GM10248 (cell line): ENCODE measurements around the gene NPAS2.

ENCODE experiments used
- CTCF ChIA-PET: fragments of 300-600 bp; sonication (Branson Sonifier 250); formaldehyde crosslinking; extraction: SDS; loops from one replicate; lab custom pipeline; 2021; ENCODE audit warnings: antibody characterized with exemption; lab: Yijun Ruan, JAX
- POLR2A ChIA-PET: fragments of 350-650 bp; sonication (Branson Sonifier 250); formaldehyde crosslinking; extraction: SDS; loops from one replicate; lab custom pipeline; 2020; ENCODE audit warnings: antibody characterized with exemption; lab: Yijun Ruan, JAX
- DNase-seq: peaks from one replicate; pipeline ENCODE4 v3.0.0; 2012; ENCODE audit errors: extremely low spot score
- CTCF ChIP-seq: IDR thresholded peaks from 2 replicates; pipeline ENCODE4 v1.5.1; 2012; ENCODE audit warnings: mild to moderate bottlenecking, low read depth; ENCODE audit errors: extremely low read depth, missing control alignments, control extremely low read depth

The NPAS2 gene

GRCh38 chr2:100785626-100786296 is 34.2 kb upstream of the NPAS2 start:
- ChIA-PET POLR2A (no interaction called here), CTCF (no interaction called here)
- TF ChIP-seq CTCF: no peak
- no peak for DNase-seq

- POLR2A ChIA-PET: no interaction called here
- DNase-seq: no peak
- TF ChIP-seq CTCF: no peak
- CTCF ChIA-PET: no interaction called here
These were observed 33.7 kb upstream of the NPAS2 start for GRCh38 chr2:100786297-100786658.

GRCh38 chr2:100786985-100787384 is 33.0 kb upstream of the NPAS2 start:
- DNase-seq: no peak
- no peak for TF ChIP-seq CTCF
- ChIA-PET CTCF (no interaction called here), POLR2A (no interaction called here)

- TF ChIP-seq CTCF: no peak
- POLR2A ChIA-PET: no interaction called here
- CTCF ChIA-PET: no interaction called here
- DNase-seq: no peak
These were observed 30.6 kb upstream of the NPAS2 start for GRCh38 chr2:100789361-100789760.

- no peak for DNase-seq
- no peak for TF ChIP-seq CTCF
- ChIA-PET POLR2A (no interaction called here), CTCF (no interaction called here)
These were observed 28.5 kb upstream of the NPAS2 start for GRCh38 chr2:100791294-100791935.

- TF ChIP-seq CTCF: no peak
- ChIA-PET POLR2A (no interaction called here), CTCF (no interaction called here)
- DNase-seq: no peak
These were observed 28.0 kb upstream of the NPAS2 start for GRCh38 chr2:100791936-100792308.
